GM18517 (cell line): ENCODE results near the gene ASB3.
"Not testable (repeated sequence)": the region's sequence is repeated elsewhere in the genome, so short reads cannot be mapped to it uniquely, and the experiment has no call there.

Source experiments
- ATAC-seq: cut with Tn5 transposase; IDR thresholded peaks from one replicate; pipeline ENCODE4 v1.9.1; 2021; ENCODE audit warnings: mild to moderate bottlenecking, moderate library complexity; ENCODE audit not compliant: unreplicated experiment

The ASB3 gene

GRCh38 chr2:53786705-53787613 is at the start of gene ASB3, which contains the start of gene ERLEC1:
ASB3 (minus strand) TSS chr2:53786953; CDS start chr2:53765572, 21,381 bp downstream.
ERLEC1 (plus strand) TSS chr2:53787044; CDS start chr2:53787211, 167 bp downstream.
- ATAC-seq = peak; percentile 93

- not testable (repeated sequence) for ATAC-seq
Observed at GRCh38 chr2:53829980-53830290, 43.2 kb upstream of the ASB3 start.

- ATAC-seq = no peak
Observed at GRCh38 chr2:53829273-53829979, 42.7 kb upstream of the ASB3 start.

- ATAC-seq = no peak
Observed at GRCh38 chr2:53828331-53828730, 41.6 kb upstream of the ASB3 start.

- no peak for ATAC-seq
Observed at GRCh38 chr2:53827398-53828175, 40.8 kb upstream of the ASB3 start.

- no peak for ATAC-seq
Observed at GRCh38 chr2:53826587-53827397, 40.0 kb upstream of the ASB3 start.

GRCh38 chr2:53826030-53826410 is 39.3 kb upstream of the ASB3 start:
- no peak for ATAC-seq

GRCh38 chr2:53823639-53824038 is 36.9 kb upstream of the ASB3 start:
- not testable (repeated sequence) for ATAC-seq

- no peak for ATAC-seq
Observed at GRCh38 chr2:53821810-53822209, 35.1 kb upstream of the ASB3 start.

- ATAC-seq = no peak
Observed at GRCh38 chr2:53820711-53821110, 34.0 kb upstream of the ASB3 start.

- ATAC-seq = no peak
Observed at GRCh38 chr2:53820048-53820447, 33.3 kb upstream of the ASB3 start.

- ATAC-seq = no peak
Observed at GRCh38 chr2:53819634-53820033, 32.9 kb upstream of the ASB3 start.

- no peak for ATAC-seq
Observed at GRCh38 chr2:53818854-53819435, 32.2 kb upstream of the ASB3 start.

- no peak for ATAC-seq
Observed at GRCh38 chr2:53813151-53813550, 26.4 kb upstream of the ASB3 start.

GRCh38 chr2:53811601-53812000 is 24.8 kb upstream of the ASB3 start:
- no peak for ATAC-seq

- ATAC-seq = no peak
Observed at GRCh38 chr2:53802617-53803151, 15.9 kb upstream of the ASB3 start.

GRCh38 chr2:53801547-53801946 is 14.8 kb upstream of the ASB3 start:
- ATAC-seq = no peak

GRCh38 chr2:53793821-53794220 is 7.1 kb upstream of the ASB3 start:
- no peak for ATAC-seq

GRCh38 chr2:53793261-53793660 is 6.5 kb upstream of the ASB3 start:
- no peak for ATAC-seq
